HL-60 (cell line): ENCODE measurements around the gene PARD3.

Experiments used
- DNase-seq, 2 experiments: peaks; one replicate each; pipeline ENCODE4 v3.0.0-alpha.2; 2010 to 2020; ENCODE audit warnings: low read depth in 1 of 2, low spot score in 1 of 2
- H3K27ac ChIP-seq: fragments of 250-450 bp; sonication (Bioruptor Pico); replicated peaks from 2 replicates; pipeline ENCODE4 v1.5.1; 2020; ENCODE audit warnings: mild to moderate bottlenecking, moderate library complexity
- H3K27me3 ChIP-seq: fragments of 250-450 bp; sonication (Bioruptor Pico); 2 replicates; pipeline ENCODE4 v1.5.1; 2021; ENCODE audit warnings: mild to moderate bottlenecking, moderate library complexity; ENCODE audit not compliant: insufficient read depth, poor library complexity, severe bottlenecking
- H3K4me3 ChIP-seq: replicated peaks from 2 replicates; pipeline ENCODE4 v1.5.1; 2011; ENCODE audit warnings: mild to moderate bottlenecking, control low read depth, low read length; ENCODE audit not compliant: insufficient read depth
- GABPA ChIP-seq: IDR thresholded peaks from 2 replicates; pipeline ENCODE4 v1.6.1; 2012; ENCODE audit warnings: low read depth
- POLR2AphosphoS5 ChIP-seq: IDR thresholded peaks from 2 replicates; pipeline ENCODE4 v1.6.1; 2012; ENCODE audit warnings: low read depth
- REST ChIP-seq: IDR thresholded peaks from 2 replicates; pipeline ENCODE4 v1.6.1; 2012; ENCODE audit warnings: low read depth; ENCODE audit not compliant: insufficient replicate concordance
- SPI1 ChIP-seq: IDR thresholded peaks from 2 replicates; pipeline ENCODE4 v1.6.1; 2012; ENCODE audit warnings: low read depth, mild to moderate bottlenecking, borderline replicate concordance
- TF ChIP-seq, protein P1 (sequence below): IDR thresholded peaks from one replicate; pipeline ENCODE4 v1.5.1; 2011; ENCODE audit warnings: low read length, control low read depth, inconsistent platforms; ENCODE audit not compliant: insufficient read depth

The PARD3 gene

DNA sequence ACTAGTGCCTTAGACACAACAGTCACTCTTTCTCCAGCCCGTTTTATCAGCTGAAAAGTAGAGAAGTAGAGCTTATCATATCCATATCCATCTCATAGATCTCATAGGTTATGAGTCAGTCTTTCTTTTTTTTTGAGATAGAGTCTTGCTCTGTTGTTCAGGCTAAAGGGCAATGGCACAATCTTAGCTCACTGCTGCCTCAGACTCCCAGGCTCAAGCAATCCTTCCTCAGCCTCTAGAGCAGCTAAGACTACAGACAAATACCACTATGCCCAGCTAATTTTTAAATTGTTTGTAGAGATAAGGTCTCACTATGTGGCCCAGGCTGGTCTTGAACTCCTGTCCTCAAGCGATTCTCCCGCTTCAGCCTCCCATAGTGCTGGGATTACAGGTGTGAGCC lies 2.5 kb upstream of the PARD3 start:
- TF ChIP-seq GABPA (no peak), POLR2AphosphoS5 (no peak), SPI1 (no peak), REST (no peak)
- TF ChIP-seq, protein P1, sequence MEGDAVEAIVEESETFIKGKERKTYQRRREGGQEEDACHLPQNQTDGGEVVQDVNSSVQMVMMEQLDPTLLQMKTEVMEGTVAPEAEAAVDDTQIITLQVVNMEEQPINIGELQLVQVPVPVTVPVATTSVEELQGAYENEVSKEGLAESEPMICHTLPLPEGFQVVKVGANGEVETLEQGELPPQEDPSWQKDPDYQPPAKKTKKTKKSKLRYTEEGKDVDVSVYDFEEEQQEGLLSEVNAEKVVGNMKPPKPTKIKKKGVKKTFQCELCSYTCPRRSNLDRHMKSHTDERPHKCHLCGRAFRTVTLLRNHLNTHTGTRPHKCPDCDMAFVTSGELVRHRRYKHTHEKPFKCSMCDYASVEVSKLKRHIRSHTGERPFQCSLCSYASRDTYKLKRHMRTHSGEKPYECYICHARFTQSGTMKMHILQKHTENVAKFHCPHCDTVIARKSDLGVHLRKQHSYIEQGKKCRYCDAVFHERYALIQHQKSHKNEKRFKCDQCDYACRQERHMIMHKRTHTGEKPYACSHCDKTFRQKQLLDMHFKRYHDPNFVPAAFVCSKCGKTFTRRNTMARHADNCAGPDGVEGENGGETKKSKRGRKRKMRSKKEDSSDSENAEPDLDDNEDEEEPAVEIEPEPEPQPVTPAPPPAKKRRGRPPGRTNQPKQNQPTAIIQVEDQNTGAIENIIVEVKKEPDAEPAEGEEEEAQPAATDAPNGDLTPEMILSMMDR = no peak
- Histone ChIP-seq H3K27ac (no peak overlapping the region), H3K27me3 (peaks cover 23% of the 10 kb centered on the region), H3K4me3 (no peak overlapping the region)
- DNase-seq = no peak

DNA sequence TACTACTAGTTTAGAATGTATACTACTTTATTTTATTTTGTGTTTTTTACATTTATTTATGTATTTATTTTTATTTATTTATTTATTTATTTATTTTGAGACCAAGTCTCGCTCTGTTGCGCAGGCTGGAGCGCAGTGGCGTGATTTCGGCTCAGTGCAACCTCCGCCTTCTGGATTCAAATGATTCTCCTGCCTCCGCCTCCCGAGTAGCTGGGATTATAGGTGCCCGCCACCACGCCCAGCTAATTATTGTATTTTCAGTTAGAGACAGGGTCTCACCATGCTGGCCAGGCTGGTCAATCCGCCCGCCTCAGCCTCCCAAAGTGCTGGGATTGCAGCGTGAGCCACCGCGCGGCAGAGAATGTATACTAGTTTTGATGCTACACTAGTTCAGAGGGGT lies 2.0 kb upstream of the PARD3 start:
- Histone ChIP-seq H3K27ac (no peak overlapping the region), H3K4me3 (no peak overlapping the region), H3K27me3 (peaks cover 23% of the 10 kb centered on the region)
- no peak for TF ChIP-seq REST
- TF ChIP-seq POLR2AphosphoS5 = no peak
- TF ChIP-seq, protein P1 = no peak
- TF ChIP-seq GABPA = no peak
- no peak for TF ChIP-seq SPI1
- no peak for DNase-seq

DNA sequence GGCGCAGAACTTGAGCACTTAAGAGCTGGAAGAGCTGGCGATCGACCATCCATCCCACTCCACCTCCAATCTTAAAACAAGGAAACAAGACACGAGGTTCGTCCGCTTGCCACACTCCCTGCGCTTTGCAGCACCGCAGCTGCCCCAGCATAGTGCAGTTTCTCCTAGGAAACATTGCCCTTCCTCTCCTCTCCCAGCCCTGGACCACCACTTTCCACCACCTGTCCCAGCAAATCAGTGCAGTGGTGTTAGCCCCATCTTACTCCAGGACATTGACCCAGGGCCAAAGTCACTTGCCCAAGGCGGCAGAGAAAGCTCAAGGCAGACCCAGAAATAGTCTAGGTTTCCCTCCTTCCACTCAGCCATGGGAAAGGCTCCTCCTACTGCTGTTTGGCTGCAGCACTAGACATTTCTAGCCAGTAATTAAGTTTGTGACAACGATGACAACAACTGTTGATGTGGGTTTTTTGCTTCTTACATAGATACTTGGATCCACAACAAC lies 1.5 kb upstream of the PARD3 start:
- Histone ChIP-seq H3K27me3 (peaks cover 23% of the 10 kb centered on the region), H3K4me3 (no peak overlapping the region), H3K27ac (no peak overlapping the region)
- no peak for TF ChIP-seq POLR2AphosphoS5
- TF ChIP-seq, protein P1 = no peak
- no peak for TF ChIP-seq REST
- no peak for TF ChIP-seq SPI1
- TF ChIP-seq GABPA = no peak
- no peak for DNase-seq
